ENCODE data around the gene TSHZ3.

DNA sequence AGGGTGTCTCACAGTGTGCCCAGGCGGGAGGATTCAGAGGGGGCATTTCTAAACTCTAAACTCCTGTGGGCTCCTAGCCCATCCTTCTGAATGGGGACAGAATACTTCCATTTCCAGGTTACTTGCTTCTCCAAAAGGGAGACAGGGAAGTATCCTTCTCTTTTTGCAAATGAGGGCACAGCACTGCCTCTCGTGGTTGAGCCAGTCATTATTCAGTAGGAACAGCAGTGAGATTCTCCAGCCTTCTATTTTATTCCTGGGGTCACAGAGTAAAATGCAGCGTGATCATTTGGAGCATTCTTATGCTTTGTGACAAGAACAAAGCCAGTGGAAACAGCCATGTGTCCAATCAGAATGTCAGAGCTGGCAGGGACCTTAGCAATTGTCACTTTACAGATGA, 15.7 kb upstream of the TSHZ3 start:
- no peak for TF ChIP-seq POLR2A (IDR thresholded peaks at IDR 0.05; ENCODE audit: extremely low read depth, insufficient read length)
- TF ChIP-seq, protein P1, sequence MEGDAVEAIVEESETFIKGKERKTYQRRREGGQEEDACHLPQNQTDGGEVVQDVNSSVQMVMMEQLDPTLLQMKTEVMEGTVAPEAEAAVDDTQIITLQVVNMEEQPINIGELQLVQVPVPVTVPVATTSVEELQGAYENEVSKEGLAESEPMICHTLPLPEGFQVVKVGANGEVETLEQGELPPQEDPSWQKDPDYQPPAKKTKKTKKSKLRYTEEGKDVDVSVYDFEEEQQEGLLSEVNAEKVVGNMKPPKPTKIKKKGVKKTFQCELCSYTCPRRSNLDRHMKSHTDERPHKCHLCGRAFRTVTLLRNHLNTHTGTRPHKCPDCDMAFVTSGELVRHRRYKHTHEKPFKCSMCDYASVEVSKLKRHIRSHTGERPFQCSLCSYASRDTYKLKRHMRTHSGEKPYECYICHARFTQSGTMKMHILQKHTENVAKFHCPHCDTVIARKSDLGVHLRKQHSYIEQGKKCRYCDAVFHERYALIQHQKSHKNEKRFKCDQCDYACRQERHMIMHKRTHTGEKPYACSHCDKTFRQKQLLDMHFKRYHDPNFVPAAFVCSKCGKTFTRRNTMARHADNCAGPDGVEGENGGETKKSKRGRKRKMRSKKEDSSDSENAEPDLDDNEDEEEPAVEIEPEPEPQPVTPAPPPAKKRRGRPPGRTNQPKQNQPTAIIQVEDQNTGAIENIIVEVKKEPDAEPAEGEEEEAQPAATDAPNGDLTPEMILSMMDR (IDR thresholded peaks at IDR 0.05; ENCODE audit: low read depth, low read length) = no peak
- TF ChIP-seq MYC (IDR thresholded peaks at IDR 0.05; ENCODE audit: low read depth, low read length) = no peak
